SK-N-MC (cell line): Measurements from ENCODE around the gene GRM7.

Source experiments
- DNase-seq: peaks from one replicate; pipeline ENCODE4 v3.0.0-alpha.2; 2011; ENCODE audit warnings: low read depth, low spot score
- H3K27ac ChIP-seq: fragments of 200-600 bp; sonication (generic); 2 replicates; pipeline ENCODE4 v1.5.1; 2016; ENCODE audit warnings: mixed run types
- H3K36me3 ChIP-seq: fragments of 200-600 bp; sonication (generic); 2 replicates; pipeline ENCODE4 v1.6.1; 2017; ENCODE audit warnings: antibody characterized with exemption, low read length, mixed read lengths; ENCODE audit not compliant: insufficient read depth
- H3K4me3 ChIP-seq: fragments of 200-600 bp; sonication (generic); 2 replicates; pipeline ENCODE4 v1.5.1; 2016
- H3K9ac ChIP-seq: fragments of 200-600 bp; sonication (generic); 2 replicates; pipeline ENCODE4 v1.8.0; 2017; ENCODE audit warnings: mixed run types, mixed read lengths; ENCODE audit not compliant: insufficient read length
- H3K9me3 ChIP-seq: fragments of 200-600 bp; sonication (generic); 2 replicates; pipeline ENCODE4 v1.6.1; 2017; ENCODE audit warnings: low read depth, mild to moderate bottlenecking, antibody characterized with exemption, low read length, moderate library complexity, mixed read lengths
- EZH2 ChIP-seq: fragments of 200-600 bp; sonication (generic); IDR thresholded peaks from one replicate; pipeline ENCODE4 v1.6.1; 2017; ENCODE audit warnings: antibody characterized with exemption
- FOXP2 ChIP-seq: optimal IDR thresholded peaks from 2 replicates; pipeline ENCODE3; 2011; ENCODE audit warnings: mild to moderate bottlenecking, moderate library complexity; ENCODE audit not compliant: insufficient read depth; ENCODE audit errors: extremely low read length, control extremely low read depth
- POLR2AphosphoS5 ChIP-seq: IDR thresholded peaks from 2 replicates; pipeline ENCODE4 v1.6.1; 2012; ENCODE audit warnings: mild to moderate bottlenecking, low read depth, low read length, borderline replicate concordance

Gene GRM7

GRCh38 chr3:7070461-7070860 lies 209.5 kb downstream of the GRM7 start:
- no peak overlapping the region for H3K4me3 ChIP-seq
- DNase-seq, result no peak
- H3K27ac ChIP-seq, result no peak overlapping the region
- H3K36me3 ChIP-seq, result no peaks in the 10 kb centered on the region
- H3K9me3 ChIP-seq, result no peaks in the 10 kb centered on the region
- TF ChIP-seq POLR2AphosphoS5 (no peak), FOXP2 (no peak), EZH2 (no peak)
- H3K9ac ChIP-seq, result no peak overlapping the region

DNA sequence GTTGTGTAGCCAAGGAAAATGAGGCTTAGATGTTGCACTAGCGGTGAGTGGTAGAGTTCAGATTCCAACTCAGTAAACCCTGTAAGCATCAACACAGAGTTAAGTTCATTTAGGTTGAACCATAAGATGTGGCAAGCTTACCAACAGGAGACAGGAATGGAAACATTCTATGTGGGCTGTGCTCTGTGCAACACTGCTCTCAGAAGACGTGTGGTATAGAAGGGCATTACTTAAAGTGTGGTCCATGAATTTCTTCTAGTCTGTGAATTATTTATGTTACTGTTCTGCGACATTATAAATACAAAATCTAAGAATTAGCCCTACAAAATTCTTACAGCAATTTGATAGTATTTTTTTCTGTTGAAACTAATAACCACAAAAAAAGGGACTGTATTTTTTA lies 213.3 kb downstream of the GRM7 start:
- DNase-seq, result no peak
- Histone ChIP-seq H3K4me3 (no peak overlapping the region), H3K9ac (no peak overlapping the region)

DNA sequence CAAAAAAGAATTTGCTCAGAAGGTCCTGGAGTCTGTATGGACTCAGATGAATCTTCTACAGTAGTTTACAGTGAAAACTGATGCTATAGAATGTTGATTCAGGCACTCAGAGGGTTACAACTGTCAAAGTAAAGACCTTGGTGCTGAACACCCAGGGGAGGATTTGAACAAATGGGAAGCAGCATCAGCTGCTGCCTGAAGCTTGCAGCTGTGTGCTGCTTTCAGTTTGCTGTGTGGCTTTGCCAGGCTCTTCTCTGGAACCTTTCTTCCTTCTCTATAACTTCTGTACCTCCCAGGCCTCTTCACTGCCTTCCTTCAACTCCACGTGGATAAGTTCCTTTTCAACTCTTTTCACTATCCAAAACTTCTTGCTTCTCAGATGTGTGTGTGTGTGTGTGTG lies 214.2 kb downstream of the GRM7 start:
- H3K9me3 ChIP-seq, result no peaks in the 10 kb centered on the region
- H3K4me3 ChIP-seq, result no peak overlapping the region
- TF ChIP-seq POLR2AphosphoS5 (no peak), EZH2 (no peak), FOXP2 (no peak)
- H3K36me3 ChIP-seq, result no peaks in the 10 kb centered on the region
- no peak for DNase-seq
- no peak overlapping the region for H3K27ac ChIP-seq
- no peak overlapping the region for H3K9ac ChIP-seq

More for the DNA sequence above, 213.3 kb downstream of the GRM7 start:
- no peak for TF ChIP-seq FOXP2
- TF ChIP-seq EZH2, result no peak
- no peak for TF ChIP-seq POLR2AphosphoS5
- Histone ChIP-seq H3K9me3 (no peaks in the 10 kb centered on the region), H3K27ac (no peak overlapping the region), H3K36me3 (no peaks in the 10 kb centered on the region)

GRCh38 chr3:7075901-7076300 lies 215.0 kb downstream of the GRM7 start:
- no peaks in the 10 kb centered on the region for H3K36me3 ChIP-seq
- H3K4me3 ChIP-seq, result no peak overlapping the region
- H3K9ac ChIP-seq, result no peak overlapping the region
- no peak for DNase-seq
- H3K9me3 ChIP-seq, result no peaks in the 10 kb centered on the region
- H3K27ac ChIP-seq, result no peak overlapping the region
- TF ChIP-seq POLR2AphosphoS5, result no peak
- no peak for TF ChIP-seq EZH2
- no peak for TF ChIP-seq FOXP2

GRCh38 chr3:7082244-7082643 lies 221.3 kb downstream of the GRM7 start:
- no peak for DNase-seq
- Histone ChIP-seq H3K9ac (no peak overlapping the region), H3K4me3 (no peak overlapping the region), H3K9me3 (no peaks in the 10 kb centered on the region), H3K27ac (no peak overlapping the region), H3K36me3 (no peaks in the 10 kb centered on the region)
- TF ChIP-seq EZH2, result no peak
- TF ChIP-seq POLR2AphosphoS5, result no peak
- TF ChIP-seq FOXP2, result no peak

DNA sequence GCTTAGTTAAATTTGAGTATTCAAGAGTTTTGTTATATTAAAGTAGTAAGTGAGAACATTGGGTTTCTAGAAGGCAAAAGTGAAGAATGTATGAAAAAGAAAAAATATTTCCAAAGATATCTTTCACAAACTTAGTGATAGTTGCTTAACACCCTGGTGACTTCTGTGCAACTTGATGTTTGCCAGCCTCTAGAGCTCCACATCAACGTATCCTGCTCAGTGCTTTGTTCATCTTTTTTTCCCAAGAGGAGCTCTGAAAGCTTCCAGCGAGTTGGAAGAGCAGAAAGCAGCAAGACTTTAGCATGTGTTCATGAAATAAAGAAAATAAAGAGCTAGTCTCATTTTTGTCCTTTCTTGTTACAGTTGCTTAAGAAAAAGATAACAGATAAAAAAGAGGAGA lies 225.5 kb downstream of the GRM7 start:
- H3K9ac ChIP-seq, result no peak overlapping the region
- H3K27ac ChIP-seq, result no peak overlapping the region
- H3K36me3 ChIP-seq, result no peaks in the 10 kb centered on the region
- DNase-seq, result no peak
- TF ChIP-seq POLR2AphosphoS5, result no peak
- TF ChIP-seq FOXP2, result no peak
- no peak for TF ChIP-seq EZH2
- H3K9me3 ChIP-seq, result no peaks in the 10 kb centered on the region
- no peak overlapping the region for H3K4me3 ChIP-seq

DNA sequence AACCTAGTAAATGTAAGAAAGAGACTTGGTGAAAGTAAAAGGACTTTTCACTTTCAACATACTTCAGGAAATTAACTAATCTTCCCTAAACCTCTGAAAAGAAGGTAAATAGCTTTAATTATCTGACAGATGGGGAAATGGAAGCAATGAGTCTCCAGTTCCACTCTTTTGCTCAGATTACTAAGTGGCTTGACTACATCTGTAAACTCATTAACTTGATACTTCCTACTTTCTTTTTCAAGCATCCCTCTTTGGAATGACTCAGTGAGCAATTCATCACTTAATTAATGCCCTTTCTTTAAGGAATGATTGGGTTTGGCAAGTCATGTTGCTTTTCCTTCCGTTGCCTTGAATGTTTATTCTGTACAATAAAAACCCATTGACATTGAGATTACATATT lies 234.2 kb downstream of the GRM7 start:
- no peak overlapping the region for H3K4me3 ChIP-seq
- no peaks in the 10 kb centered on the region for H3K9me3 ChIP-seq

GRCh38 chr3:7100136-7100535 lies 239.2 kb downstream of the GRM7 start:
- Histone ChIP-seq H3K9ac (no peak overlapping the region), H3K36me3 (no peaks in the 10 kb centered on the region), H3K27ac (peak overlapping the region; percentile 13; the same call in 1 of the 2 replicates), H3K4me3 (no peak overlapping the region), H3K9me3 (no peaks in the 10 kb centered on the region)
- peak; percentile 20 for DNase-seq
- TF ChIP-seq FOXP2 (no peak), EZH2 (no peak), POLR2AphosphoS5 (no peak)

More for the DNA sequence above, 234.2 kb downstream of the GRM7 start:
- DNase-seq, result no peak
- Histone ChIP-seq H3K36me3 (no peaks in the 10 kb centered on the region), H3K9ac (no peak overlapping the region), H3K27ac (no peak overlapping the region)
- TF ChIP-seq FOXP2 (no peak), EZH2 (no peak), POLR2AphosphoS5 (no peak)

GRCh38 chr3:7106635-7107034 lies 245.7 kb downstream of the GRM7 start:
- H3K36me3 ChIP-seq, result no peaks in the 10 kb centered on the region
- no peak overlapping the region for H3K27ac ChIP-seq
- H3K9me3 ChIP-seq, result no peaks in the 10 kb centered on the region
- H3K4me3 ChIP-seq, result no peak overlapping the region
- no peak overlapping the region for H3K9ac ChIP-seq
- no peak for DNase-seq
- TF ChIP-seq EZH2 (no peak), POLR2AphosphoS5 (no peak), FOXP2 (no peak)
